HL-60/S4 (cell line): ENCODE data around the gene PHYKPL.

Experiments used
- in situ Hi-C: fragments of 300-500 bp; cut with MboI; formaldehyde crosslinking; loops from 2 replicates; pipeline ENCODE4 v1.14.3; 2022; ENCODE audit warnings: low sequenced_read_pairs

PHYKPL gene

DNA sequence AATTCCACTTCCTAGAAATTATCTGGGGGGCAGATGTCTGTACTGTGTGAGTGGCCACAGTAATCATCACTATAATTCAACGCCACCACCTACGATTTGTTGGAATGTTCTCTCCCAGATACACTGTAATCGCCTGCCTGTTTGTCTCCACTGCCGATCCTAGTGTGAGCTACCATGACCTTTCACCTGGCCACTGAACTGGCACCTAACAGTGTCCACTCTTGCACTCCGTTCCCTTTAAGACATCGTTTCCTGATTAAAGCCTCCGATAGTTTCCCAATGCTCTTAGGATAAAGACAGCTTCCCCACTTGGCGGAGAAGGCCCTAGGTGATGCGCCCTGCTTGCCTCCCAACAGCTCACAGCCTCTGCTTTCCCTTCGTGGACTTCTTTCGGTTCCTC, 4.0 kb downstream of the PHYKPL start:
- in situ Hi-C loops = loop anchor here (25.0 kb wide), 1 partner anchor 1259 kb away; no protein-coding TSS in a partner anchor

- in situ Hi-C loops = loop anchor here (25.0 kb wide), 1 partner anchor 1259 kb away; no protein-coding TSS in a partner anchor
Measured at GRCh38 chr5:178227929-178228328, 4.7 kb downstream of the PHYKPL start.

- in situ Hi-C loops = loop anchor here (25.0 kb wide), 1 partner anchor 1260 kb away; no protein-coding TSS in a partner anchor
Measured at GRCh38 chr5:178227138-178227659, 5.4 kb downstream of the PHYKPL start.

DNA sequence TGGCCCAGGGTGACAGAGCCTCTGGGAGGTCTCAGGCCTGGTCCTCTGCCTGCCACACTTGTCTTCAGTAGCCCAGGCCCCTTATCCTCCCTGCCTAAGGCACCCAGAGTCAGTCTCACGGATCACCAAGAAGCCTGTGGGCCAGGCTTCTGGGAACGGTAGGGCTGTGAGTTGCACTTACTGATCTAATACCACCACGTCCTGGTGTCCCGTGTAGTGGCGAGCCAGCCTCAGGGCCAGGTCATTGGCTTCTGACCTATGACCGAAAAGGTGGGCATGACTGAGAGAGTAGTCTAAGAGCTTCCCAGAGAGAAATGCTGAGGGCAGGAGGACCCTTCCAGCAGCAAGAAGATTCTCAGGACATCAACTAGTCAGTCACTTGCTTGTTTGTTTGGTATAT, 7.4 kb downstream of the PHYKPL start:
- in situ Hi-C loops = loop anchor here (25.0 kb wide), 1 partner anchor 1262 kb away; no protein-coding TSS in a partner anchor

- in situ Hi-C loops = no loop called here
Measured at GRCh38 chr5:178224403-178224802, 8.2 kb downstream of the PHYKPL start.

GRCh38 chr5:178223828-178224335, 8.7 kb downstream of the PHYKPL start:
- in situ Hi-C loops = no loop called here

- in situ Hi-C loops = no loop called here
Measured at GRCh38 chr5:178223196-178223773, 9.3 kb downstream of the PHYKPL start.

GRCh38 chr5:178222292-178222691, 10.3 kb downstream of the PHYKPL start:
- in situ Hi-C loops = no loop called here

DNA sequence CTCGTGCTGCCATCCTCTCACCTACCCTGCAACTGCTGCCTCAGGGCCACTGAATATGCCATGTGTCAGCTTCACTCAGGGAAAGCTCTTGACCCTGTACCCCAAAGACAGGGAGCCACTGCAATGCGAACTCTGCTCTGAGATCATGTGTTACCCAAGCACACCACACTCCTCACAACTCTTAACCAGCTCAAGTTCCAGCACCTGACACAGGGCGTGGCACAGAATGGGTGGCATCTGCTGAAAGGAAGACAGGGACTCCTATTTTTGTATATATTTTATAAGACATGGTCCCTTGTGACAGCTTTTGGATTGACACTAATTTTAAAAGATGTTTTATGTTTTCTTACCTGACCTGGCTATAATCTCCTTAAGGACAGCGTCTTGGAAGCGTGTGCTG, 10.7 kb downstream of the PHYKPL start:
- in situ Hi-C loops = no loop called here

DNA sequence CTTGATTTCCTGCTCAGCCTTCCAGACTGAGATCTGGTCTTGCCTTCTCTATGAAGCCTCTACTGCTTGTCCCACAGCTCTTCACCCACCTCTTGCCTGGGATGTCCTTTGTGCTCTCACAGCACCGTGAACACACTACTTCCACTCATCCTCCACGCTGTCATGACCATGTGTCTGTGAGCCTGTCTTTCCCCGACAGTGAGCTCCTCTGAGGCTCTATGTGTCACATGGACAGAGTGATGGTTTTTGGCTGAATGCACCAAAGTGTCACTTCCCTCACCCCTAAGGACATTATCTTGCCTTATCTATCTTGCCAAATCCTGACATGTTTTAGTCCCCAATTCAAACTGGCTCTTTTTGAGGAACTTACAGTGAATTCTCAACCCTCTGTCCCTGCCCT, 11.3 kb downstream of the PHYKPL start:
- in situ Hi-C loops = no loop called here

DNA sequence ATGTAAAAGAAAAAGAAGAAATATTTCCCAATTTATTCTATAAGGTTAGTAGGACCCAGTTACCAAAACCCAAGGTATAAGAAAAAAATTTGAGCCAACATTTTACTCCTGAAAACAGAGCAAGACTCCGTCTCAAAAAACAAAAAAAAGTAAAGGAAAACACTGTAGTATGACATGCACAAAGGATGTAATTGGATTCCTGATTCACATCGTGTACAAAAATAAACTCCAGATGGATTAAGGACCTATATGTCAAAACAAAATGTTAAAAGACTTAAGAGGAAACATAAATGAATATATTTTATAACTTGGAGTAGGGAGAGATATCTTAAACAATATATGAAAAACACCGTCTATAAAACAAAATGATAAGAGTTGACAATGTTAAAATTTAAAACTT, 13.8 kb downstream of the PHYKPL start:
- in situ Hi-C loops = no loop called here

DNA sequence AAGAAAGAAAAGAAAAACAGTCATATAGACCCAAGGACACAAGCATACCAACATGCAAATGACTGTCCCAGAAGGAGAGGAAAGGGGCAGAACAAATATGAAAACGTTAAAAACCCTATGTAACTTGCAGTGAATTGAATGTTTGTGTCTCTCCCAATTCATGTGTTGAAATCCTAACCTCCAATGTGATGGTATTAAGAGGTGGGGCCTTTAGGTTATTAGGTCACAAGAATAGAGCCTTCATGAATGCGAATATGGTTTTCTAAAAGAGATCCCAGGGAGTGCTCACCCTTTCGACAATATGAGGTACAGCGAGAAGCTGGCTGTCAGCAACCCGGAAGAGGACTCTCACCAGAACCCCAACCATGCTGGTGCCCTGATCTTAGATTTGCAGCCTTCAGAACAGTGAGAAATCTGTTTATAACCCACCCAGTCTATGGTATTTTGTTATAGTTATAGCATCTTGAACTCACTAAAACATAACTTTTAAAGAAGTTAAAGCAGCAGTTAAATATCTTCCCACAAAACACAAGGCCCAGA, 14.3 kb downstream of the PHYKPL start:
- in situ Hi-C loops = no loop called here

DNA sequence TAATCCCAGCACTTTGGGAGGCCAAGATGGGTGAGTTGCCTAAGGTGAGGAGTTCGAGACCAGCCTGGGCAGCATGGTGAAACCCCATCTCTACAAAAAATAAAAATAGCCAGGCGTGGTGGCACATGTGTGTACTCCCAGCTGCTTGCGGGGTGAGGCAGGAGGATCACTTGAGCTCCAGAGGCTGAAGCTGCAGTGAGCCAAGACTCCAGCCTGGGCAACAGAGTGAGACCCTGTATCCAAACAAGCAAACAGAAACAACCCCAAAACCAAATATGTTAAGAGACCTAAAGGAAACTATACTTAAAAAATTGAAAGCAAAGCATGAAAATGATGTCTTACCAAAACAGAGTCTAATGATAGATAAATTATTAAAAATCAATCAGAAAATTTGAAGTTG, 15.8 kb downstream of the PHYKPL start:
- in situ Hi-C loops = no loop called here

DNA sequence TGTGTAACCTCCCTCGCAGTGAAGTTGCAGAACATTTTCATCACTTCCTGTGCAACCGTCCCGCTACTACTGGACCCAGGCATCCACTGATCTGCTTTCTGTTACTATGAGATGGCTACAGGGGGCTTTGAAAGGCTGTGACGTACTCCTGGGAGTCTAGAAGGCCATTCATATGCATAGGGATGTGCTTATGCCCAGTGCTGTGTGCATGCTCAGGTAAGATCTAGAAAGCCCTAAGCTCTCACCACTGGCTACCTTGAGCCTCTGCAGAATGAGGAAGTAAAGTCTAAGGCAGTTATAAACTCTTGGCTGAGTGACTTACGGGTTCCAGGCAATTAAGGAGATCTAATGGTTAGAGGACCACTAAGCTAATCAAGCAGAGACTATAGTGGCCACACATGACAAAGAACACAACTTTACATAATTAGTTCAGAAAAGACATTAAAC, 16.5 kb downstream of the PHYKPL start:
- in situ Hi-C loops = no loop called here

- in situ Hi-C loops = no loop called here
Measured at GRCh38 chr5:178215280-178216002, 17.2 kb downstream of the PHYKPL start.

DNA sequence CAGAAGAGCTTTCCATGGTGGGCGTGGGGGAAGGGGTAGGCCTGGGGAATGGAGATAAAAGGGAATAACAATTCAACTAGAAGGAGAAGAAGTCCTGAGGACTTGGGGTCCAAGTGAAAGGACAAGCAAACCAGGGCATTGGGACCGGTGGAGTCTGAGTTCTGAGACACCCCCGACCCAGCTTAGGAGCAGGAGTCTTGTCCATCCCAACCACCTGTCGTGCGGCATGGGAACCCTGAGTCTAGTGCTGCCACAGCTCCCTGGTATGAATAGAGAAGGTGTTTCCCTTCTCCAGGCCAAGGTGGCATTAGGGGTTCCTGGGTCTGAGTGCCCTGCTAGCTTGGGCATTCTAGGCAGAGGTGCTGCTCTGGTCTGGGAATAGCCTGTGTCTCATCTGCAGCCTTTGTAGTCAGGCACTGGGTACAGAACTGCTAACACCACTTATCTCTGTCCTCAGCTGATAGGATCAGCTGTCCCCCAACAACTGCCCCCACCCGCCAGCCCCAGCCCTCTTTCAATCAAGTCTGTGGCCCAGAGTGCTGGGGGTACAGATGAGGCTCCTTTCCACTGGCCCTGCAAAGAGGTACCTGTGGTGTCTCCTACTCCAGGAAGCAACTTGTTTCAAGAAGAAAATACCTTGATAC, 18.3 kb downstream of the PHYKPL start:
- in situ Hi-C loops = no loop called here

DNA sequence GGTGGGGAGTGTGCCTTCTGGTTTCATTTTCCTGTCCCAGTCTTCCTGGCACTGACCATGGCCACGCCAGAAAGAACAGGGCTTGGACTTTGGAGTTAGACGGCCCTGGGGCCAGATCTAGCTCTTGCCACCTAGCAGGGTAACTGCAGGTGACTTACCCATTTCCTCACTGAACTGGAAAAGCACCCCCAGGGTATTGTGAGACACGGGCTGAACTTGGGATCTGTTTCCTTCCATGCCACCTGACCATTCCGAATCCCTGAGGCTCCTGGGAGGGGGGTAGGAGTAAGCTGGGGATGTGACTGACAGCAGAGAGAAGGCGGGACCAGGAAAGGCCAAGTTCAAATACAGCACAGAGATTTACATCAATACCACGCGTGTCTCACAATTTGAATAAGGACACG, 18.9 kb downstream of the PHYKPL start:
- in situ Hi-C loops = no loop called here

GRCh38 chr5:178213003-178213461, 19.6 kb downstream of the PHYKPL start:
- in situ Hi-C loops = no loop called here

GRCh38 chr5:178212241-178213002, 20.2 kb downstream of the PHYKPL start:
- in situ Hi-C loops = no loop called here
